GM18499 (cell line): ENCODE results near the gene MMP13.
"Not testable (repeated sequence)": the region's sequence is repeated elsewhere in the genome, so short reads cannot be mapped to it uniquely, and the experiment has no call there.

Experiments
- ATAC-seq: cut with Tn5 transposase; IDR thresholded peaks from one replicate; pipeline ENCODE4 v1.9.1; 2021; ENCODE audit warnings: moderate number of reproducible peaks; ENCODE audit not compliant: insufficient read depth, unreplicated experiment

MMP13 gene

DNA sequence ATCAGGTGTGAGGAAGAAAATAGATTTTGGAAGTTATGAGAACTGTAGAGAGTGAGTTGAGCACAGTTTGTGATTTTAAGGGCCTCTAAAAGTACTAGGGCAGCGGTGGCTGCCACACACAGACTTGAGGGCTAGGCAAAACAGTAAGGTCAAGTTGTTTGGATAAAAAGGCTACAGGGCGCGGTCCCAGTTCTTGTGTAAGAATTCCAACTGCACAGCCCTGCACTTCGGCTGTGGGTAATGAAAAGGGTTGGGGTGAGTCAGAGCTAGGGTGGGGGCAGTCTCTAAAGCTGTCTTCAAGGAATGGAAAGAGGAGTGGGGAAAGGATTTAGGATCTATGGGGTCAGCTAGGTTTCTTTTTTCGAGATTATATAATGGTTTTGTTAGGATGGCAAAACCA, 49.7 kb downstream of the MMP13 start:
- ATAC-seq = not testable (repeated sequence)

DNA sequence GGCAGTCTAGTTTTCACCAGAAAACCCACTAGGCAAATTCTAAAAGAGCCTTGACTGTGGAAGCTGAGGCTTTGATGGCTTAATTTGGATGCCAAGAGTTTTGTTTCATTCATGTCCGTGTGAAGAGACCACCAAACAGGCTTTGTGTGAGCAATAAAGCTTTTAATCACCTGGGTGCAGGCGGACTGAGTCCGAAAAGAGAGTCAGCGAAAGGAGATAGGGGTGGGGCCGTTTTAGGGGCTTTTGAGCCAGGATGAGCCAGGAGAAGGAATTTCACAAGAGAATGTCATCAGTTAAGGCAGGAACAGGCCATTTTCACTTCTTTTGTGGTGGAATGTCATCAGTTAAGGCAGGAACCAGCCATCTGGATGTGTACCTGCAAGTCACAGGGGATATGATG, 51.6 kb downstream of the MMP13 start:
- not testable (repeated sequence) for ATAC-seq

DNA sequence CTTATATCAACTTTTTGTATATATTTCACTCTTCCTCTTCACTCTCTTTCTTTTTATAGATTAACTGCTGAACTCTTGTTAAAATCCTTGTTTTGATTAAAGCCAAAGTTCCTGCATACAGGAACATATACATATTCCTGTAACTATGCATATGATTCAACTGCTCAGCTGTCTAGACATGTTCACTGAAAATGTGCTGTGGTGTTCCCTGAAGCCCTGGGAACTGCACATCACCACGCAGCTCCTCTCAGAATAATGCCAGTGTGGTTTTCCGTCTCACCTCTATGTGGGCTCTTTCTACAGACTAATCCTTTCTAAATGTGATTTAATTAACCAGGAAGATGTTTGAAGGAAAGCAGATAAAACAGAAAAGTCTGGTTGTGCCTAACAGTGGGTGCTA, 55.2 kb downstream of the MMP13 start:
- no peak for ATAC-seq
